Measurements from ENCODE around the gene AKR1B15.
"Not testable (repeated sequence)": the region's sequence is repeated elsewhere in the genome, so short reads cannot be mapped to it uniquely, and the experiment has no call there.

AKR1B15 gene

GRCh38 chr7:134532180-134532953 is 16.5 kb upstream of the AKR1B15 start:
- WGBS, 2 experiments, result 95 to 100% methylated on average over 2 to 3 of the region's 3 CpGs
- Histone ChIP-seq H3K27ac (ENCODE audit: insufficient read depth, low read depth, low read length, poor library complexity, severe bottlenecking) (no peak overlapping the region), H3K9me3 (ENCODE audit: control insufficient read depth, low read length) (no peaks in the 10 kb centered on the region)

GRCh38 chr7:134532954-134533218 is 16.0 kb upstream of the AKR1B15 start:
- Histone ChIP-seq H3K4me3 (ENCODE audit: insufficient read depth, low read depth, low read length) (no peak overlapping the region), H3K36me3 (ENCODE audit: control insufficient read depth, insufficient read depth, low read length) (no peaks in the 10 kb centered on the region), H3K27ac (ENCODE audit: insufficient read depth, low read depth, low read length, poor library complexity, severe bottlenecking) (no peak overlapping the region), H3K27me3 (ENCODE audit: control insufficient read depth, insufficient read depth, low read length, poor library complexity, severe bottlenecking) (no peaks in the 10 kb centered on the region), H3K9me3 (ENCODE audit: control insufficient read depth, low read length) (no peaks in the 10 kb centered on the region), H3K4me1 (ENCODE audit: control insufficient read depth, insufficient read depth, low read length) (no peaks in the 10 kb centered on the region)
- WGBS, 2 experiments, result 91 to 93% methylated on average over 3 of the region's 3 CpGs

More at GRCh38 chr7:134532180-134532953, 16.5 kb upstream of the AKR1B15 start:
- no peaks in the 10 kb centered on the region for H3K36me3 ChIP-seq (ENCODE audit: control insufficient read depth, insufficient read depth, low read length)
- no peak overlapping the region for H3K4me3 ChIP-seq (ENCODE audit: insufficient read depth, low read depth, low read length)
- H3K27me3 ChIP-seq (ENCODE audit: control insufficient read depth, insufficient read depth, low read length, poor library complexity, severe bottlenecking), result no peaks in the 10 kb centered on the region
- H3K4me1 ChIP-seq (ENCODE audit: control insufficient read depth, insufficient read depth, low read length), result no peaks in the 10 kb centered on the region

DNA sequence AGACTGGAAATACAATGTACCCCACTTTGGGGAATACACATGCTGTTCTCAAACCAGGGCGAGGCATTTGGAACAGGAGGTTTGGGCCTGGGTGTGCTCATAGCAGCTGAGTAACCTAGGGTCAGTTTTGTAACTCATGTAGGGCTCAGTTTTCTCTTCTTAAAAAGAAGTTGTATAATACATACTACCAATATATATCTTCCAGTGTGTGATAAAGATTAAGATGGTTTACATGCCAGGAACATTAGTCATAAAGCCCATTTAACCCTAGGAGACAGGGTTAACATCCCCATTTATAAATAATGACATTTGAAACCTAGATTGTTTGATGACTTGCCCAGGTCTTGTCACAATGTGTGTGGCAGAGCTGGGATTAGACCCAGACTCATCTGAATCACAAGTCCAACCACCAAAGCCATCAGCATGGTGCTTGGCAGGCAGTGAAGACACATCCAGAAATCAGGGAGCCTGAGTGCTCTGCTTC is 15.6 kb upstream of the AKR1B15 start:
- no peaks in the 10 kb centered on the region for H3K9me3 ChIP-seq (ENCODE audit: control insufficient read depth, low read length)
- H3K4me1 ChIP-seq (ENCODE audit: control insufficient read depth, insufficient read depth, low read length), result no peaks in the 10 kb centered on the region
- H3K4me3 ChIP-seq (ENCODE audit: insufficient read depth, low read depth, low read length), result no peak overlapping the region
- H3K27me3 ChIP-seq (ENCODE audit: control insufficient read depth, insufficient read depth, low read length, poor library complexity, severe bottlenecking), result no peaks in the 10 kb centered on the region
- WGBS, 2 experiments, result 95 to 100% methylated on average over 1 of the region's 1 CpG
- no peak overlapping the region for H3K27ac ChIP-seq (ENCODE audit: insufficient read depth, low read depth, low read length, poor library complexity, severe bottlenecking)
- no peaks in the 10 kb centered on the region for H3K36me3 ChIP-seq (ENCODE audit: control insufficient read depth, insufficient read depth, low read length)

DNA sequence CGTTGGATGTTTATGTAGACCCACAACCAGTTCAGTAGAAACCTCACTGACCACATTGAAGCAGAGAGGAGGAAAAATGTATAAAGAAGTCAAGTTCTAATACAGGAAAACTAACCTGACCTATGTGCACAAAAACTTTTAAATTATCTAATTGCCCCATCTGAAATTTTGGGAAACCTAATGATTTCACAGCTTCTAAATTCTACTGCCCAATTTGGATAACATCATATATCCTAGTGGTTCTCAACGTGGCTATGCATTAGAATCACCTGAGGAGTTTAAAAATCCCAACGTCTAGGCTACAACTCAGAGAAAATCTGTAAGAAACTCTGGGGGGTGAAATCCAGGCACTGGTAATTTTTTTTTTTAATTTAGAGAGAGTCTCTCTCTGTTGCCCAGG is 14.3 kb upstream of the AKR1B15 start:
- H3K27ac ChIP-seq (ENCODE audit: insufficient read depth, low read depth, low read length, poor library complexity, severe bottlenecking), result no peak overlapping the region
- WGBS, 2 experiments, result 90 to 93% methylated on average over 3 of the region's 3 CpGs
- no peaks in the 10 kb centered on the region for H3K9me3 ChIP-seq (ENCODE audit: control insufficient read depth, low read length)

DNA sequence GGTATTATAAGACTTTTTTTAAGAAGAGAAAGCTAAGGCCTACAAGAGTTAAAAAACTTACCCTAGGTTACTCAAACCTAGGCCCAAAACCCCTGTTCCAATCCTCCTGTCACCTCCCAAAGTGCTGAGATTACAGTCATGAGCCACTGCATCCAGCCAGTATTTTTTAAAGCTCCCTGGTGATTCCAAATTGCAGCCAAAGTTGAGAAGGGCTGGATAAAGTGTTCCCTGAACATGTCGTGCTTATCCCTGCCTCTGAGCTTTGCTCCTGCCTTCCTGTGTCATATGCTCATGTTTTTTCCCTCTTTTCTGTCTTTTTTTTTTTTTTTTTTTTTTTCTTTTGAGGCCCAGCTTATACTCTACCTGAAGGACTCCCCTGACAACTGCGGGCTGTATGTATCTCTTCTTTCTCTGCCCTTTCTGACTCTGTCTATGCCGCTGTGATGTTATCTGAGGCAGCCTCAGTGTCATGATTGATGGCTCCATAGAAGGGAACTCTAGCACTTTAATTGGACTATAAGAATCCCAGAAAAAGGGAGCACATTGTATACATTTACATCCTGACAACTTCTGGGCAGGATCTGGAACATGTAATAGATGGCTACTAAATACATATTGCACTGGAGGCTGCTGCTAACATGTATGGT is 13.5 kb upstream of the AKR1B15 start:
- Histone ChIP-seq H3K4me3 (ENCODE audit: insufficient read depth, low read depth, low read length) (no peak overlapping the region), H3K27me3 (ENCODE audit: control insufficient read depth, insufficient read depth, low read length, poor library complexity, severe bottlenecking) (no peaks in the 10 kb centered on the region), H3K36me3 (ENCODE audit: control insufficient read depth, insufficient read depth, low read length) (no peaks in the 10 kb centered on the region), H3K9me3 (ENCODE audit: control insufficient read depth, low read length) (no peaks in the 10 kb centered on the region), H3K4me1 (ENCODE audit: control insufficient read depth, insufficient read depth, low read length) (no peaks in the 10 kb centered on the region), H3K27ac (ENCODE audit: insufficient read depth, low read depth, low read length, poor library complexity, severe bottlenecking) (no peak overlapping the region)
- 89 to 90% methylated on average over 3 of the region's 3 CpGs for WGBS, 2 experiments

More for the DNA sequence above, 14.3 kb upstream of the AKR1B15 start:
- Histone ChIP-seq H3K4me1 (ENCODE audit: control insufficient read depth, insufficient read depth, low read length) (no peaks in the 10 kb centered on the region), H3K36me3 (ENCODE audit: control insufficient read depth, insufficient read depth, low read length) (no peaks in the 10 kb centered on the region), H3K27me3 (ENCODE audit: control insufficient read depth, insufficient read depth, low read length, poor library complexity, severe bottlenecking) (no peaks in the 10 kb centered on the region), H3K4me3 (ENCODE audit: insufficient read depth, low read depth, low read length) (no peak overlapping the region)

- no peak overlapping the region for H3K27ac ChIP-seq (ENCODE audit: insufficient read depth, low read depth, low read length, poor library complexity, severe bottlenecking)
- no peaks in the 10 kb centered on the region for H3K36me3 ChIP-seq (ENCODE audit: control insufficient read depth, insufficient read depth, low read length)
- no peaks in the 10 kb centered on the region for H3K9me3 ChIP-seq (ENCODE audit: control insufficient read depth, low read length)
- no peaks in the 10 kb centered on the region for H3K27me3 ChIP-seq (ENCODE audit: control insufficient read depth, insufficient read depth, low read length, poor library complexity, severe bottlenecking)
- H3K4me3 ChIP-seq (ENCODE audit: insufficient read depth, low read depth, low read length), result no peak overlapping the region
- H3K4me1 ChIP-seq (ENCODE audit: control insufficient read depth, insufficient read depth, low read length), result no peaks in the 10 kb centered on the region
- WGBS, 2 experiments, result 94 to 95% methylated on average over 3 of the region's 3 CpGs
Measured at GRCh38 chr7:134535919-134536299, 13.0 kb upstream of the AKR1B15 start.

DNA sequence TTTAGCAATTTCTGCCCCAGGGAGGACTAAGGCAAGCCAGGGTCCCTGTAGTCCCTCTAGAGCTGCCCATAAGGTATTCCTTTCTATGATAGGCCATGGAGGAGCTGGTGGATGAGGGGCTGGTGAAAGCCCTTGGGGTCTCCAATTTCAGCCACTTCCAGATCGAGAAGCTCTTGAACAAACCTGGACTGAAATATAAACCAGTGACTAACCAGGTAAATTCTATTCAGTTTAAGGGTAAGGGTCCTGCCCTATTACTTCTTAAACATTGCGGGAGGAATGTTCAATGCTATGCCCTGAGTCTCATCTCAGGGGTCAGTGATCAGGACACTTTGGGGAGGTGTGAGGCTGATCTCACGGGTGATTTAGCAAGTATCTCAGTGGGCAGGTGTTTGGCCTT is 12.4 kb upstream of the AKR1B15 start:
- H3K27me3 ChIP-seq (ENCODE audit: control insufficient read depth, insufficient read depth, low read length, poor library complexity, severe bottlenecking); H3K4me1 ChIP-seq (ENCODE audit: control insufficient read depth, insufficient read depth, low read length); H3K27ac ChIP-seq (ENCODE audit: insufficient read depth, low read depth, low read length, poor library complexity, severe bottlenecking); H3K4me3 ChIP-seq (ENCODE audit: insufficient read depth, low read depth, low read length); H3K9me3 ChIP-seq (ENCODE audit: control insufficient read depth, low read length); H3K36me3 ChIP-seq (ENCODE audit: control insufficient read depth, insufficient read depth, low read length): not testable (repeated sequence)
- WGBS, 2 experiments, result 91 to 96% methylated on average over 3 of the region's 3 CpGs

DNA sequence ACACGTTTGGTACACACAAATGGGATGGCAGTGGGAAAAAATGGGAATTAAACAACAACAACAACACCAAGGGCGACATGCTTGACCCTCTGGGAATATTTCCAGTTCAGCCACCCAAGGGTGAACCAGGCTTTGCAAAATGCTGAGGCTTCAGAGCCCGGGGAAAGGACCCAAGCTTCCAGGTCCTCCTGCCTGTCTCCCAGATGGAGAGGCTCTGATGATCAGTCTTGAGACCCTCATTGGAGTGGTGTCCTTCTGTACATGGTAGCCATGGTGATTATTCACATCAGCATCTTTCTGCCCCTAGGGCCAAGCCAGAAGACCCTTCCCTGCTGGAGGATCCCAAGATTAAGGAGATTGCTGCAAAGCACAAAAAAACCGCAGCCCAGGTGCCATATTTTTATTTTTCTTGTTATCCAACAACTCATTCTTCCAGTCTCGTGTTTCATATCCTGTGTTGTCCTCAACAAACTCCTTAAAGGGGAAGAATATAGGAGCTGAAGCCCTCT is 11.6 kb upstream of the AKR1B15 start:
- H3K4me3 ChIP-seq (ENCODE audit: insufficient read depth, low read depth, low read length); H3K9me3 ChIP-seq (ENCODE audit: control insufficient read depth, low read length); H3K27ac ChIP-seq (ENCODE audit: insufficient read depth, low read depth, low read length, poor library complexity, severe bottlenecking); H3K27me3 ChIP-seq (ENCODE audit: control insufficient read depth, insufficient read depth, low read length, poor library complexity, severe bottlenecking); H3K4me1 ChIP-seq (ENCODE audit: control insufficient read depth, insufficient read depth, low read length); H3K36me3 ChIP-seq (ENCODE audit: control insufficient read depth, insufficient read depth, low read length): not testable (repeated sequence)
- 85 to 94% methylated on average over 4 to 5 of the region's 5 CpGs for WGBS, 2 experiments

GRCh38 chr7:134539380-134540004 is 9.4 kb upstream of the AKR1B15 start:
- Histone ChIP-seq H3K36me3 (ENCODE audit: control insufficient read depth, insufficient read depth, low read length) (no peaks in the 10 kb centered on the region), H3K4me3 (ENCODE audit: insufficient read depth, low read depth, low read length) (no peak overlapping the region), H3K27ac (ENCODE audit: insufficient read depth, low read depth, low read length, poor library complexity, severe bottlenecking) (no peak overlapping the region), H3K27me3 (ENCODE audit: control insufficient read depth, insufficient read depth, low read length, poor library complexity, severe bottlenecking) (no peaks in the 10 kb centered on the region), H3K9me3 (ENCODE audit: control insufficient read depth, low read length) (no peaks in the 10 kb centered on the region), H3K4me1 (ENCODE audit: control insufficient read depth, insufficient read depth, low read length) (no peaks in the 10 kb centered on the region)
- 90 to 94% methylated on average over 6 of the region's 6 CpGs for WGBS, 2 experiments

DNA sequence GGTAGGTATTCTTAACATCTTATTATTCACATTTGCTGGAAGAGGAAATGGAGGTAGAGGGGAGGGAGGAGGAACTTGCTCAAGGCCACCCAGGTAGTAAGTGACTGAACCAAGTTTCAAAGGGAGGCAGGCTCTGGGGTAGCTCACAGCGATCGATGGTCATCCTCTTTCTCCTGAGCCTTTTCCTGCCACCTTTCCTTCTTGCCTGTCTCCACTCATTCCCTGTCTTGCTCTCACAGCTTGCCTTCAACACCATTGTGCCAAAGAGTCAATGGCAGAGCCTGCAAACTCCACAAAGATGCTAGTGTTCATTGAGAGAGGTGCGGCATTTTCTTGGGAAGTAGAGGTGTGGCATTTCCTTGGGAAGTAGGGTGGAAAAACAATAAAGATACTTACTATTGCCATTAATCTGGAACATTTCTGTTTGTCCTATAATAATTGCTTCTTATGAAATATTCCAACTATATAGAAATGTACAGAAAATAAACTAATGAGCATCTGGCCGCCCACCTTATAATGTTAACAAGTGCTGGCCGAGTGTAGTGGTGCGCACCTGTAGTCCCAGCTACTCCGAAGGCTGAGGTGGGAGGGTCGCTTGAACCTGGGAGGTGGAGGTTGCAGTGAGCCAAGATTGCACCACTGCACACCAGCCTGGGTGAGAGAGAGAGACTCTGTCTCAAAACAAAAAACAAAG is 7.3 kb upstream of the AKR1B15 start:
- H3K9me3 ChIP-seq (ENCODE audit: control insufficient read depth, low read length); H3K27me3 ChIP-seq (ENCODE audit: control insufficient read depth, insufficient read depth, low read length, poor library complexity, severe bottlenecking): not testable (repeated sequence)
- WGBS, 2 experiments, result 93 to 99% methylated on average over 8 of the region's 8 CpGs

More for the DNA sequence above, 7.3 kb upstream of the AKR1B15 start:
- not testable (repeated sequence) for H3K27ac ChIP-seq (ENCODE audit: insufficient read depth, low read depth, low read length, poor library complexity, severe bottlenecking); H3K4me1 ChIP-seq (ENCODE audit: control insufficient read depth, insufficient read depth, low read length); H3K4me3 ChIP-seq (ENCODE audit: insufficient read depth, low read depth, low read length); H3K36me3 ChIP-seq (ENCODE audit: control insufficient read depth, insufficient read depth, low read length)

Measured in ectodermal cell (in vitro differentiated cells).